ENCODE data around the gene GINS2.

GRCh38 chr16:85628265-85628556, 60.5 kb downstream of the GINS2 start:
- peak in 1 of 2 donors; percentile 24 for TF ChIP-seq POLR2A (IDR thresholded peaks at IDR 0.05)
- TF ChIP-seq, protein P1, sequence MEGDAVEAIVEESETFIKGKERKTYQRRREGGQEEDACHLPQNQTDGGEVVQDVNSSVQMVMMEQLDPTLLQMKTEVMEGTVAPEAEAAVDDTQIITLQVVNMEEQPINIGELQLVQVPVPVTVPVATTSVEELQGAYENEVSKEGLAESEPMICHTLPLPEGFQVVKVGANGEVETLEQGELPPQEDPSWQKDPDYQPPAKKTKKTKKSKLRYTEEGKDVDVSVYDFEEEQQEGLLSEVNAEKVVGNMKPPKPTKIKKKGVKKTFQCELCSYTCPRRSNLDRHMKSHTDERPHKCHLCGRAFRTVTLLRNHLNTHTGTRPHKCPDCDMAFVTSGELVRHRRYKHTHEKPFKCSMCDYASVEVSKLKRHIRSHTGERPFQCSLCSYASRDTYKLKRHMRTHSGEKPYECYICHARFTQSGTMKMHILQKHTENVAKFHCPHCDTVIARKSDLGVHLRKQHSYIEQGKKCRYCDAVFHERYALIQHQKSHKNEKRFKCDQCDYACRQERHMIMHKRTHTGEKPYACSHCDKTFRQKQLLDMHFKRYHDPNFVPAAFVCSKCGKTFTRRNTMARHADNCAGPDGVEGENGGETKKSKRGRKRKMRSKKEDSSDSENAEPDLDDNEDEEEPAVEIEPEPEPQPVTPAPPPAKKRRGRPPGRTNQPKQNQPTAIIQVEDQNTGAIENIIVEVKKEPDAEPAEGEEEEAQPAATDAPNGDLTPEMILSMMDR (IDR thresholded peaks at IDR 0.05) = no peak
